SU-DHL-6 (cell line): Measurements from ENCODE around the gene VRK3.

ENCODE experiments used
- CTCF ChIP-seq: fragments of 200-600 bp; sonication (generic); IDR thresholded peaks from one replicate; pipeline ENCODE4 v1.5.1; 2017; ENCODE audit warnings: antibody characterized with exemption, mild to moderate bottlenecking, low read length, moderate library complexity; ENCODE audit not compliant: insufficient read depth, poor library complexity, severe bottlenecking
- EZH2phosphoT487 ChIP-seq: fragments of 200-600 bp; sonication (generic), shearing (Covaris generic); conservative IDR thresholded peaks from 2 replicates; pipeline ENCODE4 v1.6.1; 2018; ENCODE audit warnings: mild to moderate bottlenecking, antibody characterized with exemption, low read length, moderate library complexity, mixed read lengths

GRCh38 chr19:50044922-50045321 is 19.8 kb upstream of the VRK3 start:
- TF ChIP-seq CTCF (no peak), EZH2phosphoT487 (no peak)
